Lung (tissue), 12 donors: ENCODE results near the gene OR52M1. TPM values are rescaled to one million over a fixed set of nuclear protein-coding genes. Genes with fewer than 3 reads are reported as not detected.
A peak's percentile ranks its signal among the peaks of the same experiment; 100 is the strongest.

ENCODE experiments used
- ATAC-seq: fragments of 200-7000 bp; cut with Tn5 transposase; one replicate; pipeline ENCODE4 v1.9.1; 2020; ENCODE audit warnings: moderate number of reproducible peaks; ENCODE audit not compliant: insufficient read depth, low FRiP score
- DNase-seq, 3 donors: peaks; one replicate each; pipeline ENCODE4 v3.0.0-alpha.2; 2013 to 2017
- H3K27ac ChIP-seq, 2 donors: one replicate each; pipeline ENCODE4 v1.5.1; 2013; ENCODE audit warnings: mild to moderate bottlenecking in 2 of 2, moderate library complexity in 2 of 2, control low read depth in 1 of 2, inconsistent platforms in 1 of 2, low read depth in 1 of 2, low read length in 1 of 2
- H3K27me3 ChIP-seq, 3 donors: one replicate each; pipeline ENCODE4 v1.5.1; 2013; ENCODE audit warnings: low read length in 2 of 3; ENCODE audit not compliant: control insufficient read depth in 3 of 3, insufficient read depth in 3 of 3
- H3K36me3 ChIP-seq, 4 donors: one replicate each; pipeline ENCODE4 v1.5.1; 2013; ENCODE audit warnings: low read length in 4 of 4, mild to moderate bottlenecking in 1 of 4, moderate library complexity in 1 of 4; ENCODE audit not compliant: control insufficient read depth in 4 of 4, insufficient read depth in 4 of 4
- H3K4me1 ChIP-seq, 5 donors: one replicate each; pipeline ENCODE4 v1.5.1; 2013; ENCODE audit warnings: low read length in 5 of 5, mild to moderate bottlenecking in 2 of 5, moderate library complexity in 1 of 5; ENCODE audit not compliant: control insufficient read depth in 5 of 5, insufficient read depth in 5 of 5
- H3K4me3 ChIP-seq: one replicate; pipeline ENCODE4 v1.5.1; 2013; ENCODE audit warnings: mild to moderate bottlenecking, control low read depth, moderate library complexity
- H3K9ac ChIP-seq, 2 donors: one replicate each; pipeline ENCODE4 v1.5.1; 2013; ENCODE audit warnings: low read length in 2 of 2, control low read depth in 1 of 2; ENCODE audit not compliant: insufficient read depth in 1 of 2
- H3K9me3 ChIP-seq, 4 donors: one replicate each; pipeline ENCODE4 v1.5.1; 2013; ENCODE audit warnings: low read length in 3 of 4, mild to moderate bottlenecking in 1 of 4, moderate library complexity in 1 of 4; ENCODE audit not compliant: control insufficient read depth in 4 of 4, insufficient read depth in 3 of 4
- CTCF ChIP-seq: IDR thresholded peaks from 2 replicates; pipeline ENCODE4 v1.5.1; 2012; ENCODE audit warnings: mild to moderate bottlenecking; ENCODE audit errors: control extremely low read depth, extremely low read depth
- WGBS, 2 donors: extraction: QIAGEN DNeasy Blood & Tissue Kit; methylation state at CpG; one replicate each; pipeline ENCODE4 v1.1.7; 2013; 5-methylcytosine and 5-hydroxymethylcytosine counted together
- polyA plus RNA-seq, 2 donors: library from polyadenylated mRNA; stranded (reverse); fragments of 200-250 nt; gene quantifications; one replicate each; pipeline ENCODE4 v1.2.1, GENCODE V29; 2013
- total RNA-seq, 2 donors: library from RNA; depleted of rRNA in 1 of 2; stranded (reverse); fragments of >200 nt in 1 of 2; gene quantifications; one replicate each; pipeline ENCODE4 v1.2.1, GENCODE V29; 2014 to 2021
- donor health status: control.
- donor health status: control.
- donor health status: Bipolar disorder and iron deficiency.
- donor health status: healthy.
- donor health status: DM: yes; HTN: yes; CAD: no.

The OR52M1 gene
- total and polyA plus RNA-seq, 4 donors = not detected

- Histone ChIP-seq H3K9me3 (no peaks in the 10 kb centered on the region), H3K27me3 (peaks cover 0 to 15% (median 0%) of the 10 kb centered on the region in 3 donors), H3K4me3 (no peak overlapping the region), H3K9ac (peak overlapping the region in 1 of 2 donors; percentile 12), H3K4me1 (peaks cover 0 to 15% (median 2%) of the 10 kb centered on the region in 5 donors), H3K36me3 (no peaks in the 10 kb centered on the region), H3K27ac (no peak overlapping the region)
- whole genome bisulfite sequencing, 2 donors = 49 to 60% methylated on average over 15 of the region's 15 CpGs
- DNase-seq = peak in 2 of 3 donors; percentile 8 to 22
- TF ChIP-seq CTCF = no peak
- no peak for ATAC-seq
These were observed 48.3 kb upstream of the OR52M1 start for GRCh38 chr11:4496557-4497248.

GRCh38 chr11:4508886-4509285 lies 36.1 kb upstream of the OR52M1 start:
- Histone ChIP-seq H3K36me3 (no peaks in the 10 kb centered on the region), H3K27ac (no peak overlapping the region), H3K9me3 (no peaks in the 10 kb centered on the region), H3K27me3 (no peaks in the 10 kb centered on the region), H3K4me3 (no peak overlapping the region), H3K4me1 (peaks cover 0 to 13% (median 0%) of the 10 kb centered on the region in 5 donors), H3K9ac (no peak overlapping the region)
- ATAC-seq = no peak
- no peak for DNase-seq
- no peak for TF ChIP-seq CTCF
- 29 to 38% methylated on average over 2 of the region's 2 CpGs for WGBS, 2 donors

- peak; percentile 56 to 80 (median 72) for DNase-seq
- no peaks in the 10 kb centered on the region for H3K36me3 ChIP-seq
- no peaks in the 10 kb centered on the region for H3K27me3 ChIP-seq
- H3K27ac ChIP-seq = no peak overlapping the region
- WGBS, 2 donors = 48 to 76% methylated on average over 5 of the region's 5 CpGs
- peak; percentile 54 for ATAC-seq
- peaks cover 0 to 2% (median 0%) of the 10 kb centered on the region in 4 donors for H3K9me3 ChIP-seq
- TF ChIP-seq CTCF = no peak
- H3K4me3 ChIP-seq = no peak overlapping the region
- H3K9ac ChIP-seq = no peak overlapping the region
- H3K4me1 ChIP-seq = peaks cover 0 to 13% (median 0%) of the 10 kb centered on the region in 5 donors
These were observed 33.4 kb upstream of the OR52M1 start for GRCh38 chr11:4511282-4512245.
